ENCODE results near the gene SH3BGRL.

The SH3BGRL gene

GRCh38 chrX:81229229-81229628, 27.3 kb downstream of the SH3BGRL start:
- Histone ChIP-seq H3K27me3 (ENCODE audit: control insufficient read depth in 1 of 2, insufficient read depth in 1 of 2, low read length in 2 of 2) (no peaks in the 10 kb centered on the region), H3K23ac (ENCODE audit: low read length in 2 of 2) (no peak overlapping the region), H2BK5ac (ENCODE audit: low read depth, low read length, poor library complexity, severe bottlenecking) (no peak overlapping the region), H2BK120ac (ENCODE audit: low read depth, low read length) (no peak overlapping the region), H3K4me1 (ENCODE audit: control insufficient read depth, insufficient read depth, low read depth, low read length) (no peaks in the 10 kb centered on the region), H4K8ac (ENCODE audit: low read length) (no peak overlapping the region), H2AFZ (ENCODE audit: low read depth, low read length) (no peak overlapping the region), H3K27ac (ENCODE audit: low read length, poor library complexity, severe bottlenecking) (no peak overlapping the region), H3K9ac (ENCODE audit: low read length) (no peak overlapping the region), H3K9me3 (ENCODE audit: control insufficient read depth, low read length) (no peaks in the 10 kb centered on the region), H3K4me2 (ENCODE audit: low read length, poor library complexity, severe bottlenecking) (no peak overlapping the region), H2AK5ac (ENCODE audit: low read length, severe bottlenecking) (no peak overlapping the region), H3K36me3 (ENCODE audit: control insufficient read depth in 1 of 2, insufficient read depth in 2 of 2, low read depth in 1 of 2, low read length in 2 of 2) (no peaks in the 10 kb centered on the region), H3K4me3 (ENCODE audit: insufficient read depth in 1 of 2, low read depth in 1 of 2, low read length in 2 of 2) (no peak overlapping the region), H2BK12ac (ENCODE audit: low read length in 2 of 2) (no peak overlapping the region), H3K4ac (ENCODE audit: low read depth in 1 of 2, low read length in 2 of 2) (no peak overlapping the region), H3K14ac (ENCODE audit: low read length in 2 of 2) (no peak overlapping the region), H3K18ac (ENCODE audit: low read depth in 1 of 2, low read length in 2 of 2) (no peak overlapping the region), H3K79me1 (replicated peaks; ENCODE audit: low read length, poor library complexity, severe bottlenecking) (peaks cover 4% of the 10 kb centered on the region), H4K91ac (ENCODE audit: low read length) (no peak overlapping the region), H2BK15ac (ENCODE audit: low read depth, poor library complexity, severe bottlenecking) (no peak overlapping the region)
- DNase-seq, result no peak
- WGBS, result 100% methylated on average over 2 of the region's 3 CpGs

DNA sequence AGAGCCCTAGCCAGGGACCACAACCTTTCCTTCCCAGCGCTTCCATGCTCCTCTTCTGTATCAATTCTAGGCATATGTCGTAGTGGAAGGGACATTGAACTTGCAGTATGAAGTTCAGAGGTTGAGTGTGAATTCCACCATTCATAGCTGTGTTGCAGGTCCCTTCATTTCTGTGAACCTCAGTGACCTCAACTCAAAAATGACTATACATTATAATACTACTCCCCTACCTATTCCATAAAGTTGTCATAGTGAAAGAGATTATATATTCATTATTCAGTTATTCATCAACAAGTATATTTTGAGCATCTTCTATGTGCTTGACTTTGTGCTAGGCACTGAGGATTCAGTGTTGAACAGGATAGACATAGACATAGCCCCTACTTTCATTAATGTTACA, 28.0 kb downstream of the SH3BGRL start:
- H3K4me3 ChIP-seq (ENCODE audit: insufficient read depth in 1 of 2, low read depth in 1 of 2, low read length in 2 of 2), result no peak overlapping the region
- H3K4ac ChIP-seq (ENCODE audit: low read depth in 1 of 2, low read length in 2 of 2), result no peak overlapping the region
- no peak overlapping the region for H2BK12ac ChIP-seq (ENCODE audit: low read length in 2 of 2)
- H3K18ac ChIP-seq (ENCODE audit: low read depth in 1 of 2, low read length in 2 of 2), result no peak overlapping the region
- no peaks in the 10 kb centered on the region for H3K36me3 ChIP-seq (ENCODE audit: control insufficient read depth in 1 of 2, insufficient read depth in 2 of 2, low read depth in 1 of 2, low read length in 2 of 2)
- no peak overlapping the region for H2AFZ ChIP-seq (ENCODE audit: low read depth, low read length)
- no peak overlapping the region for H3K9ac ChIP-seq (ENCODE audit: low read length)
- H3K14ac ChIP-seq (ENCODE audit: low read length in 2 of 2), result no peak overlapping the region
- H4K91ac ChIP-seq (ENCODE audit: low read length), result no peak overlapping the region
- H3K9me3 ChIP-seq (ENCODE audit: control insufficient read depth, low read length), result no peaks in the 10 kb centered on the region
- no CpG with 5 or more reads among the region's 2 CpGs for WGBS
- no peak overlapping the region for H3K4me2 ChIP-seq (ENCODE audit: low read length, poor library complexity, severe bottlenecking)
- H3K4me1 ChIP-seq (ENCODE audit: control insufficient read depth, insufficient read depth, low read depth, low read length), result no peaks in the 10 kb centered on the region
- no peak for DNase-seq
- no peak overlapping the region for H4K8ac ChIP-seq (ENCODE audit: low read length)
- no peak overlapping the region for H2BK15ac ChIP-seq (ENCODE audit: low read depth, poor library complexity, severe bottlenecking)
- H2AK5ac ChIP-seq (ENCODE audit: low read length, severe bottlenecking), result no peak overlapping the region
- no peak overlapping the region for H2BK5ac ChIP-seq (ENCODE audit: low read depth, low read length, poor library complexity, severe bottlenecking)
- no peak overlapping the region for H2BK120ac ChIP-seq (ENCODE audit: low read depth, low read length)
- no peaks in the 10 kb centered on the region for H3K27me3 ChIP-seq (ENCODE audit: control insufficient read depth in 1 of 2, insufficient read depth in 1 of 2, low read length in 2 of 2)
- peaks cover 4% of the 10 kb centered on the region for H3K79me1 ChIP-seq (replicated peaks; ENCODE audit: low read length, poor library complexity, severe bottlenecking)
- no peak overlapping the region for H3K23ac ChIP-seq (ENCODE audit: low read length in 2 of 2)
- no peak overlapping the region for H3K27ac ChIP-seq (ENCODE audit: low read length, poor library complexity, severe bottlenecking)

GRCh38 chrX:81231476-81231875, 29.6 kb downstream of the SH3BGRL start:
- H3K23ac ChIP-seq (ENCODE audit: low read length in 2 of 2), result no peak overlapping the region
- no CpG with 5 or more reads among the region's 1 CpG for WGBS

DNA sequence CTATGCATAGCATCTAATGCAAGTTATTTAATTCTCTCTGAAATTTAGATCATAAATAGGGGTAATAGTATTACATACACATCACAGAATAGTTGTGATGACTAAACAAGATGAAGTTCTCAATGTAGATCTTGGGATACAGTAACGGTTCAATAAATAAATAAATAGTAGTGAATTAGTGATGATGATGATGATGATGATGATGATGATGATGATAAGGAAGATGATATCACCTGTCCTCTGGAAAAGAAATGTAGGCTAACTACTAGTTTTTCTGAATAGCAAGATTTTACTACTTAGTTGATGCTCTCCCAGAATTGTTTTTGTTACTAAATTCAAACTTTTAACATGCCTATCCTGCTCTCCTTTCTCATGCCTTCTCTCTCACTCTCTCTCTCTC, 30.3 kb downstream of the SH3BGRL start:
- Histone ChIP-seq H4K8ac (ENCODE audit: low read length) (no peak overlapping the region), H2BK12ac (ENCODE audit: low read length in 2 of 2) (no peak overlapping the region), H3K79me1 (replicated peaks; ENCODE audit: low read length, poor library complexity, severe bottlenecking) (peaks cover 5% of the 10 kb centered on the region), H3K9me3 (ENCODE audit: control insufficient read depth, low read length) (no peaks in the 10 kb centered on the region), H3K23ac (ENCODE audit: low read length in 2 of 2) (no peak overlapping the region), H3K4me1 (ENCODE audit: control insufficient read depth, insufficient read depth, low read depth, low read length) (no peaks in the 10 kb centered on the region), H2AK5ac (ENCODE audit: low read length, severe bottlenecking) (no peak overlapping the region), H3K9ac (ENCODE audit: low read length) (no peak overlapping the region), H3K4ac (ENCODE audit: low read depth in 1 of 2, low read length in 2 of 2) (no peak overlapping the region), H3K4me2 (ENCODE audit: low read length, poor library complexity, severe bottlenecking) (no peak overlapping the region), H2BK5ac (ENCODE audit: low read depth, low read length, poor library complexity, severe bottlenecking) (no peak overlapping the region), H3K27ac (ENCODE audit: low read length, poor library complexity, severe bottlenecking) (no peak overlapping the region), H3K27me3 (ENCODE audit: control insufficient read depth in 1 of 2, insufficient read depth in 1 of 2, low read length in 2 of 2) (no peaks in the 10 kb centered on the region), H3K18ac (ENCODE audit: low read depth in 1 of 2, low read length in 2 of 2) (no peak overlapping the region), H2BK15ac (ENCODE audit: low read depth, poor library complexity, severe bottlenecking) (no peak overlapping the region), H2AFZ (ENCODE audit: low read depth, low read length) (no peak overlapping the region), H4K91ac (ENCODE audit: low read length) (no peak overlapping the region), H3K36me3 (ENCODE audit: control insufficient read depth in 1 of 2, insufficient read depth in 2 of 2, low read depth in 1 of 2, low read length in 2 of 2) (no peaks in the 10 kb centered on the region), H2BK120ac (ENCODE audit: low read depth, low read length) (no peak overlapping the region), H3K14ac (ENCODE audit: low read length in 2 of 2) (no peak overlapping the region), H3K4me3 (ENCODE audit: insufficient read depth in 1 of 2, low read depth in 1 of 2, low read length in 2 of 2) (no peak overlapping the region)
- 100% methylated on average over 1 of the region's 1 CpG for WGBS
- DNase-seq, result no peak

More at GRCh38 chrX:81231476-81231875, 29.6 kb downstream of the SH3BGRL start:
- DNase-seq, result no peak
- Histone ChIP-seq H3K27me3 (ENCODE audit: control insufficient read depth in 1 of 2, insufficient read depth in 1 of 2, low read length in 2 of 2) (no peaks in the 10 kb centered on the region), H3K4ac (ENCODE audit: low read depth in 1 of 2, low read length in 2 of 2) (no peak overlapping the region), H3K4me2 (ENCODE audit: low read length, poor library complexity, severe bottlenecking) (no peak overlapping the region), H2BK12ac (ENCODE audit: low read length in 2 of 2) (no peak overlapping the region), H3K14ac (ENCODE audit: low read length in 2 of 2) (no peak overlapping the region), H2BK5ac (ENCODE audit: low read depth, low read length, poor library complexity, severe bottlenecking) (no peak overlapping the region), H4K8ac (ENCODE audit: low read length) (no peak overlapping the region), H2AFZ (ENCODE audit: low read depth, low read length) (no peak overlapping the region), H3K36me3 (ENCODE audit: control insufficient read depth in 1 of 2, insufficient read depth in 2 of 2, low read depth in 1 of 2, low read length in 2 of 2) (no peaks in the 10 kb centered on the region), H2BK15ac (ENCODE audit: low read depth, poor library complexity, severe bottlenecking) (no peak overlapping the region), H3K4me3 (ENCODE audit: insufficient read depth in 1 of 2, low read depth in 1 of 2, low read length in 2 of 2) (no peak overlapping the region), H3K27ac (ENCODE audit: low read length, poor library complexity, severe bottlenecking) (no peak overlapping the region), H3K9ac (ENCODE audit: low read length) (no peak overlapping the region), H3K9me3 (ENCODE audit: control insufficient read depth, low read length) (no peaks in the 10 kb centered on the region), H3K79me1 (replicated peaks; ENCODE audit: low read length, poor library complexity, severe bottlenecking) (peaks cover 4% of the 10 kb centered on the region), H3K18ac (ENCODE audit: low read depth in 1 of 2, low read length in 2 of 2) (no peak overlapping the region), H2BK120ac (ENCODE audit: low read depth, low read length) (no peak overlapping the region), H3K4me1 (ENCODE audit: control insufficient read depth, insufficient read depth, low read depth, low read length) (no peaks in the 10 kb centered on the region), H2AK5ac (ENCODE audit: low read length, severe bottlenecking) (no peak overlapping the region), H4K91ac (ENCODE audit: low read length) (no peak overlapping the region)

Measured in mesenchymal stem cell (in vitro differentiated cells and primary cell).